HG03442 (cell line): ENCODE data around the gene PSMA6.
A peak's percentile ranks its signal among the peaks of the same experiment; 100 is the strongest.

Source experiments
- ATAC-seq: cut with Tn5 transposase; IDR thresholded peaks from one replicate; pipeline ENCODE4 v1.9.1; 2021; ENCODE audit warnings: mild to moderate bottlenecking, moderate library complexity; ENCODE audit not compliant: unreplicated experiment

PSMA6 gene

GRCh38 chr14:35284506-35284905, 7.7 kb upstream of the PSMA6 start:
- no peak for ATAC-seq

DNA sequence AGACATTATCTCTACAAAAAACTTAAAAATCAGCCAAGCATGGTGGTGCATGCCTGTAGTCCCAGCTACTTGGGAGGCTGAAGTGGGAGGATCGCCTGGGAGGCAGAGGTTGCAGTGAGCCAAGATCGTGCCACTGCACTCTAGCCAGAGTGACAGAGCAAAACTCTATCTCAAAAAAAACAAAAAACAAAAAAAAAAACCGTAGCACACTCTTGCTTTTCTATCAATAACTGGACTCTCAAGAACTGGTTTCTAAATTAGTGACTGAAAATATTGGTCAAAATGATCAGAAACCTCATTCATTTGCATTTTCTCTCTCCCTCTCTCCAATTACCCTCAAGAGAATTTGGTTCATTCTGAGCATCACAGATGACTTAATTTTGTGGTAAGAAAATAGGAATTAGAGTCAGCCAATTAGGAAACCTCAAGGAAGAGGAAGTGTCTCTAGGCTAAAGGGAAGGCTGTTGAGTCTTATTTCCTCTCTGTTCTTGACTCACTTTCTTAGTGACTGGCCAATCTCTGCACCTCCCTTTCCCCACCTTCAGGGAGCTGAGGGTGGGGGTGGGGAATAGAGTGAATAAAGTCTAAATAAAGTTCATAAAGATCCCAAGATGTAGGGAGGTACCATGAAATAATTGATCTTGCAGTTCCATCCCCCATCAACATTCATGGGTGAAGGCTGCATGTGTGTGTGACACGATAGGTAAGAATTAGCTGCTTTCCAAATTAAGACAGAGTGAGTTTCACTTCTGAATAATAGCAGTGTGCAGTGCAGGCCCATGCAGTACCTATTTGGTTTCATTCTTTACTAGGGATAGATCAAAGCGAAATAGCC, 6.8 kb upstream of the PSMA6 start:
- ATAC-seq: peak; percentile 59

DNA sequence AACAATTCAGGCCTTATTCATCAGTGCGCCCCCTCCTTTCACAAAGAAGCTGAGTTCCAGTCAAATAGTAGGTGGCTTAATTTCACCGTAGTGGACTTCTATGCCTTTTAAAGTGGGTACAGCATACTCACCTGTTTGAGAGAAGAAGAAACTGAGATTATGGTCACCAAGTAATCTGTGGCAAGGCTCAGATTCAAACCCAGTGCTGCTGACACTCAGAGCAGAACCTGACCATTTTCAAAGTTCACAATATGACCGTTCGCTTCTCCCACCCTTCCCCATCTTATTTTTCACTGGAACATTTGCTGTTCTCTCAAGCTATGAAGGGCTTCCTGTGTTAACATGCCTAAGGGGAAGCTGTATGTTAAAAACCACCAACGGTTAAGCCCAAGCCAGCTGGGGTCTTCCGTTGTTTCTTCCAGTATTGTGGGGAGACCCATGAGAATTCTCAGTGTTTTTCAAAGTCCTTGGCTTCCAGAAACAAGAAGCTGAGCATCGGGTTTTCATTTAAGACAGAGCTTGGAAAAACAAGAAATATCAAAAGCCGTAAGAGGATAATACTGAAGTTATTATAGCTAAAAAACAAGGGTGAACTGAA, 6.1 kb upstream of the PSMA6 start:
- no peak for ATAC-seq

DNA sequence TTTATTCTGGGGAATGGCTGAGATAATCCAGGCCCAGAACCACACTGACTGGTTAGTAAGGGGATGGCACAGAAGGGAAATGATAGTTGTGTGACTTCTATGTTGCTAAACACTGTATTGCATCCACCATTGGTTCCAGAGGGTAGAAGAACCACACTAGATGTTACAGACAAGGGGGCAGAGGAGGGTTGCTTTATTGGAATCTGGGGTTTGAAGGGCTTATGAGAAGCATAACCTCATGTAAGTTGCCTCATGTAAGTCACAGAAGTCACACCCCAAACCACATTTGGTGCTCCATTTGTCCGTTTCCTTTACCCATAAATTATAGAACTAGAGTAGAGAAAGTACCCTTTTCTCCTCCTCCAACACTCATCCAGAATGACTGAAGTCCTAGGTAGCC, 5.5 kb upstream of the PSMA6 start:
- ATAC-seq: no peak

- no peak for ATAC-seq
Observed at GRCh38 chr14:35287431-35288013, 4.7 kb upstream of the PSMA6 start.

- no peak for ATAC-seq
Observed at GRCh38 chr14:35289623-35290022, 2.6 kb upstream of the PSMA6 start.

- no peak for ATAC-seq
Observed at GRCh38 chr14:35292770-35293561, 784 bp downstream of the PSMA6 start.

DNA sequence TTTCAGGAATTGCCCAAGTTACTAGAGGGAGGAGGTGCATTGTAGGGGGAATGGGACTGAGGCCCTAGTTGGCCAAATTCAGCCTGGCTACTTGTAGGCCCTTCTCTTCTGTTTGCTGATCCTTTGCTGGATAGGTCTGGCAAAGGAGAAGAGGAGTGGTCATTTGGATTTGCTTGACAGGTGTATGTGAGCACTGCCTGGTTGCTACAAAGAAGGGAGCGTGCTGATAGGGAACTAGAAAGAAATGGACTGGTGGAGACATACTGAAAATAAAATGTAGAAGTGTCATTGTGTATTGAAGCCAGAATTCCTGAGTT, 3.6 kb downstream of the PSMA6 start:
- ATAC-seq: no peak

- no peak for ATAC-seq
Observed at GRCh38 chr14:35296545-35296944, 4.4 kb downstream of the PSMA6 start.

DNA sequence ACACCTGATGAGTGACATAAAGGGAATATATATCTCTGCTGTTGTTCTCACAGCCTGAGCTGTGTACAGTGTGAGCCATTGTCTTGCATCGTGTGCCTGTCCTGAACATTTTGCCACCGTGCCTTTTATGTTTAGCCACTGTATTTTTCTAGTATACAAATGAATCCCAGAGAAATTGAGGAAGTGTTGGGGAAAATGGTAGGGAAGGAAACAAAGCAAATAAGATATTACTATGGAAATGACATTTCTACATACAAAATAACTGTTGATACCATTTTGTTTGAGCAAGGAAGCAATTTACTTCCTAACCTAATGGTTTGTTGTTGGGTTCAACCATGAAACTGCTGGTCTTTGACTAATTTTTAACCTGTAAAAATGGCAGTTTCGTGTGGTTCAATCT, 5.5 kb downstream of the PSMA6 start:
- ATAC-seq: no peak

GRCh38 chr14:35298351-35298750, 6.2 kb downstream of the PSMA6 start:
- ATAC-seq: no peak

DNA sequence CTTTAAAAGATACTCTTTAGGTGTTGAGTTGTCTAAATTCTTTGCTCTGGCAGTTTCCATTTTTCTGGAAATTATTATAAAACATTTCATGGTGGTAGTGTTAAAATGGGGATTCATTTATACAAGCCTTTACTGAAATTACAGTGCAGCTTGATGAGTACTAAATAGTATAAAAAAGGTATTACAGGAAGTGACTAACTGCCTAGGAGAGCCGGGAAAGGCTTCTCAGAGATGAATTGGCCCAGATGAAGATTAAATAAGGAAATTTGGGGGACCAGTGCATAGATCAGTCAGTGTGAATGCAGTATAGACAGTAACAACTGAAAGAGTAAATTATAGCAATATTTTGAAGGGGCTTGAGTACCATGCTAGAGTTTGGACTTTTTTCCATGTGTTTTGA, 7.5 kb downstream of the PSMA6 start:
- no peak for ATAC-seq

DNA sequence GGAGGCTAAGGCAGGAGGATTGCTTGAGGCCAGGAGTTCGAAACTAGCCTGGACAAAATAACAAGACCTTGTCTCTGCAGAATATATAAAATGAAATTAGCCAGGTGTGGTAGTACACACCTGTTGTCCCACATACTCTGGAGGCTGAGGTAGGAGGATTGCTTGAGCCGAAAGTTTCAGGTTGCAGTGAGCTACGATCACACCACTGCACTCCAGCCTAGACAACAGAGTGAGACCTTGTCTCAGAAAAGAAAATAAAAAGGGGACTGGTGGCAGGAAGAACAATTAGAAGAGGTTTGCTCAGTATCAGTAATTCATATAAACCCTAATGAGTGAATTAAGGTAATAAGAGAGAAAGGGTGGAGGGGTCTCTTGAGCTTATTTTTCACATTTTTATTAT, 8.0 kb downstream of the PSMA6 start:
- no peak for ATAC-seq

DNA sequence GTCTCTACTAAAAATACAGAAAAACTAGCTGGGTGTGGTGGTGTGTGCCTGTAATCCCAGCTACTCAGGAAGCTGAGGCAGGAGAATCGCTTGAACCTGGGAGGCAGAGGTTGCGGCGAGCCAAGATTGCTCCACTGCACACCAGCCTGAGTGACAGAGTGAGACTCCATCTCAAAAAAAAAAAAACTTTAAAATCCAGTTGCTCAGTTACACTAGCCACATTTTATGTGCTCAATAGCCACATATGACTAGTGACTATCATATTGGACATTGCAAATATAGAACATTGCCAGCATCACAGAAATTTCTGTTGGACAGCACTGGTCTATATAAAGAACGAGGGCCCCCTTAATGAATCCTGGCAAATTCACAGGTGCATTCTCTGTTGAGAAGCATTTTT, 9.2 kb downstream of the PSMA6 start:
- ATAC-seq: peak; percentile 31

DNA sequence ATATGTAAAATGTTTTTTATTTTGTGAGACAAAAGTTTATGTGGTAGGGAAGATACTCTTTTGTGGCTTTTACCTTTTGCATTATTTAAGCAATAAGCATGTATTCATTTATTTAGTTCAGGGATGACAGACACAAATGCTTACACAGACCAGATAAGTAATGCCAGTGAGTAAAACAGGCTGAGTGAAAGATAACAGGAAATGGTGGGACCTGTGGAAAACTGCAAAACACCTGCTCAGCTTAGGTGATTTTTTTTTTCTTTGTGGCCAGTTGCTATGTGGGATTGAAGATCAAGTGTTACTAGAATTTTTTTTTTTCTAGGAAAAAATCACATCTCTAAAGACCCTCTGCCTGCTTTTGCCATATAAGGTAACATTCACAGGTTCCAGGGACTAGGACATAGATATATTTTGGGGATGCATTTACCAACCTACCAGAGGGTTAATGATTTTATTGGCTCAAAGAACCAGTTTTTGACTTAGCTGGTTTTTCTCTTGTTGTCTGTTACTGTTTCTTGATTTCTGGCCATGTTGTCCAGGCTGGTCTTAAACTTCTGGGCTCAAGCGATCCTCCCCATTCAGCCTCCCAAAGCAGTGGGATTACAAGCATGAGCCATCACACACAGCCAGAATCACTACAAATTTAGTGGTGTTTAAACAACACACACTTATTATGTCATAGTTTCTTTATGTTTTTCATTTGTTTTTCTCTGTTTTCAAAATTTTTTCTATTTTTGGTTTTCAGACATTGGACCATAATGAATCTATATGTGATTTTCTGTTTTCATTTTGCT, 9.8 kb downstream of the PSMA6 start:
- ATAC-seq: peak; percentile 32

GRCh38 chr14:35303149-35303935, 11.2 kb downstream of the PSMA6 start:
- ATAC-seq: no peak

- ATAC-seq: no peak
Observed at GRCh38 chr14:35304812-35305462, 12.8 kb downstream of the PSMA6 start.

- no peak for ATAC-seq
Observed at GRCh38 chr14:35305633-35306032, 13.5 kb downstream of the PSMA6 start.

- no peak for ATAC-seq
Observed at GRCh38 chr14:35306114-35306513, 13.9 kb downstream of the PSMA6 start.

DNA sequence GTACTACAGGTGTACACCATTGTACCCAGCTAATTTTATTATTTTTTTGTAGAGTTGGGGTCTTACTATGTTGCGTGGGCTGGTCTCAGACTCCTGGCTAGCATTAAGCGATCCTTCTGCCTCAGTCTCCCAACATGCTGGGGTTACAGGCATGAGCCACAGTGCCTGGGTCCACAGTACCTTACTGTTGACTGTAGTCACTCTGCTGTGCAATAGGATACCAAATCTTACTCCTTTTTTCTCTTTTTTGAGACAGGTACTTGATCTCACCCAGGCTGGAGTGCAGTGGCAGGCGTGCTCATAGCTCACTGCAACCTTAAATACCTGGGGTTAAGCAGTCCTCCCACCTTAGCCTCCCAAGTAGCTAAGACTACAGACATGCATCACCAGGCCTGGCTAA, 25.6 kb downstream of the PSMA6 start:
- ATAC-seq: no peak
